GM21447 (cell line): ENCODE results near the gene TCF7L2.
"Not testable (repeated sequence)": the region's sequence is repeated elsewhere in the genome, so short reads cannot be mapped to it uniquely, and the experiment has no call there.

Experiments used
- ATAC-seq: cut with Tn5 transposase; IDR thresholded peaks from one replicate; pipeline ENCODE4 v1.9.1; 2021; ENCODE audit not compliant: unreplicated experiment

The TCF7L2 gene

GRCh38 chr10:113089551-113089950 lies 139.5 kb downstream of the TCF7L2 start:
- no peak for ATAC-seq

GRCh38 chr10:113091920-113092319 lies 141.9 kb downstream of the TCF7L2 start:
- ATAC-seq = no peak

GRCh38 chr10:113093188-113094113 lies 143.4 kb downstream of the TCF7L2 start:
- ATAC-seq = peak; percentile 64

- ATAC-seq = peak; percentile 86
These were observed 144.1 kb downstream of the TCF7L2 start for GRCh38 chr10:113094114-113094486.

DNA sequence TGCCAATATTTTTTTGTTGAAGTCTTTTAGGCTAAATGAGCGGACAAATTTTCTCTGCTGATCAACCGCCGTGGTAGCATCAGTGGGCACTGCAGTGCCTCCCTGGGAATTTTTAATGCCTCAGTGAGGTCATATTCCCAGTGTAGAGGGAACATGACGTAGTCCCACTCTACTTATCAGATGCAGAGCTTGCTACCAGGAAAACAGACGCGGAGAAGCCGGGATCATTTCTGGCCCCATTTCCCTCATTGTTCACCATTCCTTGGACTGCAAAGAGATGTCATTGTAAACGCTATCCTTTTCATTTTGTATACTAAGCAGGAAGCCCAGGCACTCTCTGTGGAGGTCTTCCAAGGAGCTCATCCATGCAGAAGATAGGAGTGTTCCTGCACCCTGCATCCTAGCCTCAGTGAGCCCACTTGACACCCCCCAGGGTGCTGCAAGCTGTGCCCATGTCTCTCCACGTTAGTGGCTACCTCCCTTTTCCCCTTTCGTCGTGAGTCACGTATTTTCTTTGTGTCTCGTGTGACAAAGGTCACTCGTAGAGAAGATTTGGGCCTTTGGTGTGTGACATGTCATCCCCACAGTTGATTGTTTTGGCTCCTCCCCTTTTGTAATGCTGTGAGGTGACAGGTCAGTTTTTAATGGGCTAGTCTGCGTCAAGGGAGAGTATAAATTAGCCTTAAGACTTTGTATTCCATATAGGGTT lies 145.5 kb downstream of the TCF7L2 start:
- no peak for ATAC-seq

DNA sequence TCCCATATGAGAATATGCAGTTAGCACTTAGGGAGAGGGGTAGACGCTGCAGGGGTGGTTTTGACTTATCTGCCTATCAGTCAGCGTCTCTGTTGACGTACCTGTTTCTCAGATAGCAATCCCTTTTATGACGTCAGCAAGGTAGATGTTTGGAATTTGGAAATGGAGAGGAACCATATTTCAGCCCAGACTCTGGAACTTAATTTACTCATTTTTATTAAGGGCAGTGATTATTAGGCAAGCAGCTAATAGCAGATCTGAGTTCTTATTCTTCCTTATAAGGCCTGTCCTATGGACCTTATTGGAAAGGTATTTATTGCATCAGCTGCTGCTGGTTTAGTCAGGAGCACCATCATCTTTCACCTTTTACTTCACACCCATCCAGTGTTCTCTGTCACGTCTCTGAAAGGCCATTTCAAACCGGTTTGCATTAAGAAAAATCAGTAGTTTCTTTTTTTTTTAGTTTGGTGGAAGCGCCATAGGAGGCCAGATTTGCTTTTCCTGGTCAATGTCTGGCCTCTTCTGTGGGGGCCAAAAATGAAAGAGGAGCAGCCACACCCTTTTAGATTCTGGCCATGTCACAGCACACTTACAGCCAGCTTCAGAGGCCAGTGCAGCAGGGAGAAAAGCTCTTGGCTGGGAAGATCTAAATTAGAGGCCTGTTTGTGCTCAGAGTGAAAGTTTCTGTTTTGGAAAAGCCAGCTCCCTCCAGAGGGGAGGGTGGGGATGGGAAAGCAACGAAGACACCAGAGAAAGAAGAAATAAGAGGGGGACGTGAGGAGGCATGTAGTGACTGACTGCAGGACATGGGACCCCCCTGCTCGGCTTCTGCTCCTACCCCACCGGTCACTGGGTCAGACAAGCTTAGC lies 146.3 kb downstream of the TCF7L2 start:
- ATAC-seq = no peak

DNA sequence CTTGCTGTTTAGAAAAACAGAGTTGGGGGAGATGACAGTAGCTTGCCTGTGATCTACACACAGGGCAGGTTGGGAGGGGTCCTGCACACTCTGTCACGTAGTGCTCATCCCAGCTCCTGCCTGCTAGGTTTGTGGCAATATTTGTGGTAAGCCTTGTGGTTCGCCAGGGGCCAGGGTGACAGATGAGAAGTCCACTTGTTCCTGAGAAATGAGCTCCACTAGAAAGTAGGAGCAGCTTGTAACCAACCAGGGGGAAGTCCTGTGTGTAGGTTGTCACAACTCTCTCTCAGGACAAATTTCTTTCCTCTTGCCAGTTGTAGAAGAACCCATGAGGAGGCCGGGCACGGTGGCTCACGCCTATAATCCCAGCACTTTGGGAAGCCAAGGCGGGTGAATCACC lies 147.0 kb downstream of the TCF7L2 start:
- no peak for ATAC-seq

DNA sequence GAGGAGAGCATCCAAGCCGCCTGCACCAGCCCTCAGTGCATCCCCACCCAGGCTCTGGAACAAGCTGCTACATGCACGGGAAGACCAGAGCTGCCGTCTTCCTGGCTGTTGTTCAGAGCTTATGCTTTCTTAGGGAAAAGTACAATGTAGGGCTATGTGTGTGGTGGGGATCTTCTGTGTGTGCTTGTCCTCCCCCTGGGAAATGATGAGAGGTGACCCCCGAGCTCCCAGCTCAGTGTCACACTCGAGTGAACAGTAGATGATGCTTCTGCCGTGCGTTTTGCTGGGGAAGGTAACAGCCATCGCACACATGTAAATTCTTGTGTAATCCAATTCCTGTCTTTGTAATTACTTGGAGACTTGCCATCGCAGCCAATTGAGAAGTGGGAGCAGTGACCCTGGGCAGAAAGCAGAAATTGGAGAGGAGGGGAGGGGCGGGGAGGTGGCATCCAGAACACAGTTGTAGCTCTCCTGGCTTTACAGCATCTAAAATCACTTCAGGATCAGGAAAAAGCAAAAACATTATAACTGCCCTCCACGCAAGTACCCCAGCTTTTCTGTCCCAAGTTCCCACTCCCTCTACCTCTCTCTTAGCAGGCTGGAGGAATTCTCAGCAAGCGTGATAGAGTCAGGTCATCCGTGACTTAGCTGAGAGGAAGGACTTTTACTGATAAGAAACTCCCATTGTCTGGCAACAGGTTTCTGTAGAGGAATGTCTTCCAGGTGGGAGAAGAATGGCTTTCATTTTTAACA lies 149.6 kb downstream of the TCF7L2 start:
- no peak for ATAC-seq

- no peak for ATAC-seq
These were observed 150.2 kb downstream of the TCF7L2 start for GRCh38 chr10:113100281-113100680.

- no peak for ATAC-seq
These were observed 153.2 kb downstream of the TCF7L2 start for GRCh38 chr10:113103131-113103840.

DNA sequence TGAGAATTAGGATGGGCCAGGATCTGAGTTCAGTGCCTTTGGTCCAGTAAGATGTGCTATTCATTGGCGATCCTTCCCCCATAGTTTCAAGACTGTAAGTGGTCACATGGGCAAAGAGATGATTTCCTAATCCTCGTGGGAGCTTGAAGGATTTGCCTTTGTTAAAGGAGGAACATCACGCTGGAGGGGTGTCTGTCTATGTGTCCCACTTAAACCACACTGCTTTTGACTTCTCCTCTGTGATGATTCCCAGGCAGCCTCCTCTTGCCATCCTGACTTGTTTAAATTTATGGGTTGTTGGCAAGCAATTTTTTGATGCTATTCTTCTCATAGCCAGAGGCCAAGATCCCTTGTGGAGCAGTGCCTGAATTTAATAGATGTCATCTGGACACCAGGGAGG lies 154.0 kb downstream of the TCF7L2 start:
- no peak for ATAC-seq

DNA sequence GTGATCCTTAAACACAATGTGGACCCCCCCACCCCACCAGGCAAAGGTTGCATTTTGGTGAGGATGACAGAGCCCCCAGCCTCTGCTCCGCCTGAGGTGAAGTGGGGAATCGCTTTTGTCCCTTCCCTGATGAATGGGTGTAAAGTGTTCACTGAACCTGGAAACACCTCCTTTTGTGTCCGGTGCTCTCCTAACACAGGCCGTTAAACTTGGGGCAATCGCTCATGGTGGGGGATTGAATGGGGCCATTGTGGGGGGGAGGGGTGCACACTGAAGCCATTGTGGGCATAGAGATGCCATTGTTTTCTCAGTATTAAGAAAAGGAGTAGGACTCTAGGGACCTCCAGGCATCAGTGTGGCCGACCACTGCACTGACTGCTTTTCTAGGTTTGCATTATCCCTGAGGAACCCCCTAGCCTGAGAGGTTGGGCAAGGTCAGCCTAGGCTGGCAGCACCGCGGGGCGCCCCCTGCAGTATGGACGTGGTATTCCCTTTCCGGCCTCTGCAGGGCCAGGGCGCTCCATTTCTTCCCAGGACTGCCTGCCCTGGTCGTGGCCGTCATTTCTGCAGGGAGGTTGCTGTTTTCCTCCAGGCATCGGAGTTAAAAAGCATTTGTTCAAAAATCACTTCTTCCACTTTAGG lies 158.3 kb downstream of the TCF7L2 start:
- ATAC-seq = no peak

GRCh38 chr10:113108948-113109347 lies 158.9 kb downstream of the TCF7L2 start:
- no peak for ATAC-seq

DNA sequence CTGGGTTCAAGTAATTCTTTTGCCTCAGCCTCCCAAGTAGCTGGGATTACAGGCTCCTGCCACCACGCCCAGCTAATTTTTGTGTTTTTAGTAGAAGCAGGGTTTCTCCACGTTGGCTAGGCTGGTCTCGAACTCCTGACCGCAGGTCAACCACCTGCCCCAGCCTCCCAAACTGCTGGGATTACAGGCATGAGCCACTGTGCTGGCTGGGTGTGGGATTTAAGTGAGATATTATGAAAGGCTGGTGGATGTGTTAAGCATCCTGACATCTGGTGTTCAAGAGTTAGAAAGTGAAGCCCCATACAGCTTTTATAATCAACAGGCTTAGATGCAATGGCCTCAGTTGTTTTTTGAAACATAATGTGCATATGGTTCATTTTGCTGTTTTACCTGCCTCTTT lies 159.4 kb downstream of the TCF7L2 start:
- ATAC-seq = not testable (repeated sequence)

GRCh38 chr10:113111260-113111659 lies 161.2 kb downstream of the TCF7L2 start:
- ATAC-seq = no peak

DNA sequence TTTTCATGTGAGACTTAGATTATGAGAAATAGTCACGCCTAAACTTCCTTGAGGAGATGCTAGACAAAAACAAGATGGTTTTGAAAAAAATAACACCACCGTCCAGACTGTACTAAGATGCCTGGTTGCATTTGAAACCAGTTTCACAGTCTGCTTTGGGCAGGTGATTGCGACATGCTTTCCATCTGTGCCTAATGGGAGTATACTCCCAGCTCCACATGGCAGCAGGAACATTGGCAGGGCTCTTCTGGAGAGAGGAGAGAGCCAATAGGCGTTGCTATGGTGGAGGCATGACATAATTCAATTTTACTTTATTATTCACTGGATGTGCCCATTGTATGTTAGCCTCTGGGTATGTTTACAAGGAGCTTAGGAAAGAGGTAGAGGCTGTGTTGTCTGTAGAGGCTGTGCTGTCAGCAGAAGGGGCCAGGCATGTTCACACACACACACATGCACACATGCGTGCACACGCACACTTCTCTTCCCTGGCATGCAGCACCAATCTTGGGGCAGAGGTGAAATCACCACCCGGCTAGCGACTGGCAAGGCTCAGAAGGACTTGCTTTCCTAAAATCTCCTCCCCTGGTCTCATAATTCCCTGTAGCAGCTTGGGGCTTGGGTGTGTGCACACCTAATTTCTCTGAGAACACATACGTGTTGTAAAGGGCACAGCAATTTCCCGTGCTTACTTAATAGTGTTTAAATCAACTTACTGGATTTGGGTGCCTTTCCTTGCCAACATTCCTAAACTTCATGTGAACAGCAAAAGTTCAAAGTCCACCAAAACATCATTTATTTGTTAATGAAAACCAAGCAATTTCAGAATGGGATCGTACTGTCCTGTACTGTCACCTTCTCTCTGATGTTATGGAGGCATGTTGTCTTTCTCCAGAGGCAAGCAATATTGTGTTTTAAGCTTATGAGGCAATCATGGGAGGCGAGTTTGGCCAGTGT lies 162.1 kb downstream of the TCF7L2 start:
- ATAC-seq = no peak

DNA sequence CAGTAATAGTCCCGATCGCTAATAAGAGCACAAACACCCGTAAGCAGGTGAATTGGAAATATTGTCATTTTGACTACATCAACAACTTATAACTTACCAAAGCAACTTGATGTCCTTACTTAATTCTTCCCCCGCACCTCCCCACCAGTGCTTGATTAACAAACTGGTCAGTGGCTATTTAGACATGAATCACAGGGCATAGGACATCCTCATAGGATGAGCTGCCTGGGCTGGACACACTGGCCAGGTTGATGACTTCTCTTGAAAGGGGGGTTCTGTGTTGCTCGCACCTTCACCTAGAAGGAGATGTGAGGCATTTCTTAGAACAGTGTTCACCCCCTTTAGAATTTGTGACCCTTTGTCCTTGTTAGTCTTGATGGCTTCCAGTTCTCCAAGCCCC lies 163.2 kb downstream of the TCF7L2 start:
- ATAC-seq = no peak

DNA sequence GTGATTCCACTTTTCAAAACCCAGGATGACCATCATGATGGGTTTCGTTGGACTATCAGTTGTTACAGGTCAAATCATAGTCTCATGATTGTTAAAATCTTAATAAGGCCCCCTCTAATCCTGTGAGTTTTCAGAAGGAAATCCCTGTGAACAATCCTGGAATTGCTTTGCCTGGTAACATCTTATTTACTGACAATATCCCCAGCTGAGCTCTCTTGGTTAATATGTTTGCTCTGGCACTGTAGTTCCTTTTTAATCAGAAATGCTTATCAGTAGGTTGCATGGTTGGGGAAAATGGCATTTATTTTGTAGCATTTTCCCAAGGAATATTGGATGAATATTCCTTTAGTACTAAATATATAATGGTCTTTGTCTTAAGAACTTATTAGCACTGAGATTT lies 163.9 kb downstream of the TCF7L2 start:
- ATAC-seq = no peak
